A673 (cell line): ENCODE measurements around the gene PUDP. TPM values are rescaled to one million over a fixed set of nuclear protein-coding genes. Genes with fewer than 3 reads are reported as not detected.
"Not testable (repeated sequence)": the region's sequence is repeated elsewhere in the genome, so short reads cannot be mapped to it uniquely, and the experiment has no call there.

Source experiments
- BruUV-seq: library from RNA; stranded (reverse); fragments of 400-500 nt; replicated peaks from 2 replicates; lab custom pipeline; 2021; lab: Mats Ljungman, UMichigan
- CTCF ChIA-PET: fragments of 300-600 bp; sonication (Branson Sonifier 250); formaldehyde crosslinking; loops from one replicate; lab custom pipeline; 2022; ENCODE audit warnings: antibody characterized with exemption; lab: Charles Lee
- POLR2A ChIA-PET: fragments of 300-600 bp; sonication (Branson Sonifier 250); formaldehyde crosslinking; loops from one replicate; lab custom pipeline; 2022; ENCODE audit warnings: antibody characterized with exemption; ENCODE audit not compliant: low non-redundant PET; lab: Charles Lee
- DNase-seq: peaks from one replicate; pipeline ENCODE4 v3.0.0-alpha.2; 2015; ENCODE audit warnings: low spot score
- H3K27ac ChIP-seq: fragments of 200-600 bp; sonication (generic); 2 replicates; pipeline ENCODE4 v1.5.1; 2016; ENCODE audit warnings: mixed run types, low read depth, mild to moderate bottlenecking, mixed read lengths, antibody characterized with exemption, low read length; ENCODE audit not compliant: poor library complexity, severe bottlenecking
- H3K27me3 ChIP-seq: fragments of 200-600 bp; sonication (generic); replicated peaks from 2 replicates; pipeline ENCODE4 v1.6.1; 2017; ENCODE audit warnings: mixed run types, low read depth, mild to moderate bottlenecking, mixed read lengths, antibody characterized with exemption, low read length; ENCODE audit not compliant: insufficient read depth, poor library complexity
- H3K36me3 ChIP-seq: fragments of 200-600 bp; sonication (generic); 2 replicates; pipeline ENCODE4 v1.6.1; 2016; ENCODE audit warnings: mixed run types, mild to moderate bottlenecking, mixed read lengths, antibody characterized with exemption, low read length; ENCODE audit not compliant: insufficient read depth, poor library complexity, severe bottlenecking
- H3K4me1 ChIP-seq: fragments of 200-600 bp; sonication (generic); 2 replicates; pipeline ENCODE4 v1.6.1; 2017; ENCODE audit warnings: mixed run types, mild to moderate bottlenecking, mixed read lengths, antibody characterized with exemption, low read length; ENCODE audit not compliant: insufficient read depth, poor library complexity, severe bottlenecking
- H3K4me3 ChIP-seq: fragments of 200-600 bp; sonication (generic); 2 replicates; pipeline ENCODE4 v1.5.1; 2016; ENCODE audit warnings: low read depth, mixed run types, mild to moderate bottlenecking, mixed read lengths, low read length; ENCODE audit not compliant: poor library complexity, severe bottlenecking
- H3K9me3 ChIP-seq: fragments of 200-600 bp; sonication (generic); 2 replicates; pipeline ENCODE4 v1.6.1; 2016; ENCODE audit warnings: mixed run types, low read depth, mild to moderate bottlenecking, mixed read lengths, antibody characterized with exemption, low read length; ENCODE audit not compliant: poor library complexity, severe bottlenecking
- EZH2 ChIP-seq: fragments of 200-600 bp; sonication (generic); IDR thresholded peaks from 2 replicates; pipeline ENCODE4 v1.6.1; 2017; ENCODE audit warnings: borderline replicate concordance, low read depth, mild to moderate bottlenecking, mixed read lengths, antibody characterized with exemption, low read length; ENCODE audit not compliant: poor library complexity, severe bottlenecking
- intact Hi-C: fragments of 100-400 bp; cut with micrococcal nuclease; formaldehyde crosslinking; loops from one replicate; pipeline ENCODE4 v1.10.0; 2022; ENCODE audit not compliant: unreplicated experiment
- total RNA-seq: library from RNA; stranded (reverse); gene quantifications from 2 replicates; pipeline ENCODE4 v1.2.3, GENCODE V29; 2021
- TF ChIP-seq, protein P1 (sequence below): fragments of 300-800, 200-600 bp; sonication (generic); conservative IDR thresholded peaks from 2 replicates; pipeline ENCODE4 v1.5.1; 2017; ENCODE audit warnings: low read depth, mild to moderate bottlenecking, antibody characterized with exemption, low read length, moderate library complexity, mixed read lengths

PUDP gene
- total RNA-seq, 1 experiment from 2014 or later, result 17.6 TPM

DNA sequence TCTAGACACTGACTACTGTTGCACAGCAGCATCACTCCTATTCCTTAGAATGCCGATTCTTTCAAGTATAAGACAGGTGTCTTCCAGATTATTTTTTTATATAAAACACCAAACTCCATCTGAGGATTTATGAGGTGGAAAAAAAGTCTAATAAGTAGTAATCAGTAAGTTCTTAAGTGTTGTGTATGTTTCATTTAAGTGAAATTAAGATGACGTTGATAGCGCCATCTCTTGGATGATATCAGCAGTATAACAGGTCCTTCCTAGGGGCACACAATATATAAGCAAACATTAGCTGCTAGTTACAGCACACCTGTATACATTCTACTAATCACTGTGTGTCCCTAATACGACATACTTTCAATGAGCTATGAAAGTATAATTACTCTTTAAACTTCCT is 100.0 kb downstream of the PUDP start:
- no peak for DNase-seq
- BruUV-seq, result no TSS peak
- Histone ChIP-seq H3K27ac (no peak overlapping the region), H3K27me3 (no peaks in the 10 kb centered on the region), H3K9me3 (no peaks in the 10 kb centered on the region), H3K36me3 (no peaks in the 10 kb centered on the region), H3K4me3 (no peak overlapping the region), H3K4me1 (no peaks in the 10 kb centered on the region)
- no peak for TF ChIP-seq EZH2
- TF ChIP-seq, protein P1, sequence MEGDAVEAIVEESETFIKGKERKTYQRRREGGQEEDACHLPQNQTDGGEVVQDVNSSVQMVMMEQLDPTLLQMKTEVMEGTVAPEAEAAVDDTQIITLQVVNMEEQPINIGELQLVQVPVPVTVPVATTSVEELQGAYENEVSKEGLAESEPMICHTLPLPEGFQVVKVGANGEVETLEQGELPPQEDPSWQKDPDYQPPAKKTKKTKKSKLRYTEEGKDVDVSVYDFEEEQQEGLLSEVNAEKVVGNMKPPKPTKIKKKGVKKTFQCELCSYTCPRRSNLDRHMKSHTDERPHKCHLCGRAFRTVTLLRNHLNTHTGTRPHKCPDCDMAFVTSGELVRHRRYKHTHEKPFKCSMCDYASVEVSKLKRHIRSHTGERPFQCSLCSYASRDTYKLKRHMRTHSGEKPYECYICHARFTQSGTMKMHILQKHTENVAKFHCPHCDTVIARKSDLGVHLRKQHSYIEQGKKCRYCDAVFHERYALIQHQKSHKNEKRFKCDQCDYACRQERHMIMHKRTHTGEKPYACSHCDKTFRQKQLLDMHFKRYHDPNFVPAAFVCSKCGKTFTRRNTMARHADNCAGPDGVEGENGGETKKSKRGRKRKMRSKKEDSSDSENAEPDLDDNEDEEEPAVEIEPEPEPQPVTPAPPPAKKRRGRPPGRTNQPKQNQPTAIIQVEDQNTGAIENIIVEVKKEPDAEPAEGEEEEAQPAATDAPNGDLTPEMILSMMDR, result peak; percentile 45
- ChIA-PET CTCF (interaction anchor here (0.5 kb wide), 1 partner anchor 321 kb away, joined by 5 read pairs; no protein-coding TSS in a partner anchor), POLR2A (no interaction called here)
- intact Hi-C loops, result no loop called here

DNA sequence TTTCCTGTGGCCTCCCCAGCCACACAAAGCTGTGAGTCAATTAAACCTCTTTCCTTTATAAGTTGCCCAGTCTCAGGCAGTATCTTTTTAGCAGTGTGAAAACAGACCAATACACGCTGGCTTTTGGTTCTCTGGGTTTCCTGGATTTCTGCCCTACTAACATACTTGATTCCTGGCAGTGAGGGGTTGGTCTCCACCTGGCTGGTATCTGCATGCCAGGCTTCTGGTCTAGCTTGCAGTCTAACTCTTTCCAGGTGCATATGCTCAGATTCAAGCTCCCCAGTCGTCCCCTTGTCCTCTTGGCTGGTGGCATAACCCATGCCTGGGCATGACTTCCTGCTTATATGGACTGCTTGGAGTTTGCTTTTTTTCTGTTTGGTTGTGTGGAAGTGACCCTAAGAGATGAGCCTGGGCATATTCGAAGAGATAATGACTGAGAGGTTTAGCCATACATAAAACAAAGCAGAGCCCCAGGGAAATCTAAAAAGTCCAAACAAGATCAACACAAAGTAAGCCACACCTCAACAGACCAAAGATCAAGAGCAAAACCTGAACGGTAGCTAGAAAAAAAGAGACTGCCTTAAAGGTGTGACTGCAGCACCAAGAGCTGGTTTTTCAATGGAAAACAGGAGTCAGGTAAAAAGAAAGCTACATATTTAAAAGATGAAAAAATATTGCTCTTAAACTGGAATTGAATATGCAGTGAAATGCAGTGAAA is 102.6 kb downstream of the PUDP start:
- Histone ChIP-seq H3K4me3 (no peak overlapping the region), H3K9me3 (no peaks in the 10 kb centered on the region), H3K36me3 (no peaks in the 10 kb centered on the region), H3K27ac (no peak overlapping the region), H3K27me3 (no peaks in the 10 kb centered on the region), H3K4me1 (no peaks in the 10 kb centered on the region)
- no TSS peak for BruUV-seq
- TF ChIP-seq EZH2, result no peak
- TF ChIP-seq, protein P1, result no peak
- CTCF ChIA-PET, result no interaction called here
- POLR2A ChIA-PET, result no interaction called here
- intact Hi-C loops, result no loop called here
- DNase-seq, result no peak

- H3K4me3 ChIP-seq, H3K27me3 ChIP-seq, DNase-seq, CTCF ChIA-PET, H3K27ac ChIP-seq, BruUV-seq, H3K36me3 ChIP-seq, intact Hi-C loops, H3K9me3 ChIP-seq, H3K4me1 ChIP-seq, POLR2A ChIA-PET: not testable (repeated sequence)
Observed at GRCh38 chrX:7043796-7044433, 104.0 kb downstream of the PUDP start.
